K562 (cell line): Measurements from ENCODE around the gene MICU1. TPM values are rescaled to one million over a fixed set of nuclear protein-coding genes. Genes with fewer than 3 reads are reported as not detected.

Experiments
- ARID1B ChIP-seq: fragments of 450-650 bp; IDR thresholded peaks from 2 replicates; pipeline ENCODE4 v1.6.1; 2016; ENCODE audit warnings: antibody characterized with exemption, mild to moderate bottlenecking, inconsistent platforms
- BRD9 ChIP-seq: fragments of 450-650 bp; IDR thresholded peaks from 2 replicates; pipeline ENCODE4 v1.6.1; 2018; ENCODE audit warnings: low read depth; ENCODE audit not compliant: partially characterized antibody
- CSDE1 ChIP-seq, 2 experiments: fragments of 450-650 bp; IDR thresholded peaks; 2 replicates each; pipeline ENCODE4 v1.6.1; 2016; ENCODE audit warnings: mild to moderate bottlenecking in 1 of 2
- GABPB1 ChIP-seq: sonication (generic); formaldehyde crosslinking; IDR thresholded peaks from 2 replicates; pipeline ENCODE4 v1.8.0; 2022; ENCODE audit warnings: mild to moderate bottlenecking, missing genetic modification reagents
- KHSRP ChIP-seq: fragments of 450-650 bp; IDR thresholded peaks from 2 replicates; pipeline ENCODE4 v1.6.1; 2017
- KLF6 ChIP-seq: fragments of 250-450 bp; sonication (Bioruptor Pico); IDR thresholded peaks from 2 replicates; pipeline ENCODE4 v1.4.0; 2020; ENCODE audit warnings: mild to moderate bottlenecking, moderate library complexity, borderline replicate concordance
- NCOA1 ChIP-seq: fragments of 450-650 bp; IDR thresholded peaks from 2 replicates; pipeline ENCODE4 v1.6.1; 2016; ENCODE audit warnings: low read depth
- PHTF2 ChIP-seq: fragments of 250-450 bp; sonication (Bioruptor Pico); IDR thresholded peaks from 2 replicates; pipeline ENCODE4 v1.5.0; 2021; ENCODE audit warnings: mild to moderate bottlenecking
- POLR2B ChIP-seq: fragments of 450-650 bp; IDR thresholded peaks from 2 replicates; pipeline ENCODE4 v1.6.1; 2018; ENCODE audit warnings: low read depth; ENCODE audit not compliant: partially characterized antibody
- PTBP1 ChIP-seq: fragments of 200-400 bp; formaldehyde crosslinking; IDR thresholded peaks from 2 replicates; pipeline ENCODE4 v1.6.1; 2017; ENCODE audit warnings: low read depth, low read length
- RBM17 ChIP-seq: fragments of 200-400 bp; formaldehyde crosslinking; IDR thresholded peaks from 2 replicates; pipeline ENCODE4 v1.6.1; 2017; ENCODE audit warnings: low read depth, mild to moderate bottlenecking, low read length, borderline replicate concordance
- RCOR1 ChIP-seq, 2 experiments: IDR thresholded peaks; 2 replicates each; pipeline ENCODE4 v1.6.1; 2012; ENCODE audit warnings: low read depth in 2 of 2, low read length in 2 of 2, borderline replicate concordance in 1 of 2, improper control_type of control experiment in 1 of 2
- RFX5 ChIP-seq: IDR thresholded peaks from 2 replicates; pipeline ENCODE4 v1.6.1; 2011; ENCODE audit warnings: low read depth, mild to moderate bottlenecking, improper control_type of control experiment, low read length
- RUNX1 ChIP-seq: sonication (generic); IDR thresholded peaks from 2 replicates; pipeline ENCODE4 v1.6.1; 2016; ENCODE audit warnings: antibody characterized with exemption, low read depth
- SMARCE1 ChIP-seq: fragments of 450-650 bp; IDR thresholded peaks from 2 replicates; pipeline ENCODE4 v1.7.1; 2016; ENCODE audit warnings: mild to moderate bottlenecking
- SNIP1 ChIP-seq: fragments of 450-650 bp; IDR thresholded peaks from 2 replicates; pipeline ENCODE4 v1.7.1; 2017; ENCODE audit warnings: low read depth, mild to moderate bottlenecking
- SRSF1 ChIP-seq: fragments of 200-400 bp; formaldehyde crosslinking; IDR thresholded peaks from 2 replicates; pipeline ENCODE4 v1.6.1; 2017; ENCODE audit warnings: mild to moderate bottlenecking, low read depth, low read length, moderate library complexity
- SUPT5H ChIP-seq: fragments of 450-650 bp; IDR thresholded peaks from 2 replicates; pipeline ENCODE4 v1.6.1; 2016
- TARDBP ChIP-seq: fragments of 450-650 bp; IDR thresholded peaks from 2 replicates; pipeline ENCODE4 v1.6.1; 2016
- ZNF316 ChIP-seq: fragments of 450-650 bp; IDR thresholded peaks from 2 replicates; pipeline ENCODE4 v1.6.1; 2016
- polyA plus RNA-seq, 8 experiments: library from polyadenylated mRNA; depleted of rRNA in 4 of 8; stranded (reverse) in 5 of 8; unstranded in 3 of 8; fragments of >200 nt; fragmentation: Nextera tagmentation in 2 of 8; fragmentation: Illumina TruSeq in 1 of 8; extraction: Ambion mirVana in 2 of 8; extraction: Trizol in 1 of 8; gene quantifications; 2 replicates each; pipeline versions ENCODE4 v1.2.1 to v1.2.3, GENCODE V29; 2011 to 2014; ENCODE audit warnings: inconsistent platforms in 1 of 8, missing spikeins in 1 of 8
- total RNA-seq, 7 experiments: library from RNA; depleted of rRNA in 6 of 7; stranded (reverse); fragments of >200 nt in 6 of 7; fragmentation: Illumina TruSeq in 2 of 7; extraction: Trizol in 2 of 7; gene quantifications; 2 replicates each; pipeline versions ENCODE4 v1.2.1 to v1.2.3, GENCODE V29; 2011 to 2021; ENCODE audit warnings: low replicate concordance in 1 of 7
- TF ChIP-seq, protein P1 (sequence below): sonication (generic); formaldehyde crosslinking; IDR thresholded peaks from 2 replicates; pipeline ENCODE4 v1.8.1; 2023; ENCODE audit warnings: mild to moderate bottlenecking, missing genetic modification reagents, moderate library complexity
- TF ChIP-seq, protein P2 (sequence below): fragments of 450-650 bp; formaldehyde crosslinking; IDR thresholded peaks from 2 replicates; pipeline ENCODE4 v1.4.0; 2022; ENCODE audit warnings: mild to moderate bottlenecking, moderate library complexity
- TF ChIP-seq, protein P3 (sequence below): sonication (generic); formaldehyde crosslinking; IDR thresholded peaks from 2 replicates; pipeline ENCODE4 v1.8.0; 2023; ENCODE audit warnings: mild to moderate bottlenecking, missing genetic modification reagents
- TF ChIP-seq, protein P4 (sequence below), 2 experiments: fragments of 450-650 bp in 1 of 2; sonication (generic) in 1 of 2; formaldehyde crosslinking in 1 of 2; IDR thresholded peaks in 1 of 2; conservative IDR thresholded peaks in 1 of 2; 2 replicates each; pipeline versions ENCODE4 v1.6.1 to v1.8.1; 2016 to 2023; ENCODE audit warnings: mild to moderate bottlenecking in 2 of 2, moderate library complexity in 2 of 2, inconsistent platforms in 1 of 2, missing genetic modification reagents in 1 of 2
- TF ChIP-seq, protein P5 (sequence below): fragments of 450-650 bp; IDR thresholded peaks from 2 replicates; pipeline ENCODE4 v1.6.1; 2016; ENCODE audit warnings: low read depth, mild to moderate bottlenecking, moderate library complexity

Gene MICU1
- total and polyA plus RNA-seq, 9 of the 15 experiments (the other 6 are each of a cell fraction or from before 2014, with no cell fraction given) = 29.3 to 76.8 (median 48.4) TPM

DNA sequence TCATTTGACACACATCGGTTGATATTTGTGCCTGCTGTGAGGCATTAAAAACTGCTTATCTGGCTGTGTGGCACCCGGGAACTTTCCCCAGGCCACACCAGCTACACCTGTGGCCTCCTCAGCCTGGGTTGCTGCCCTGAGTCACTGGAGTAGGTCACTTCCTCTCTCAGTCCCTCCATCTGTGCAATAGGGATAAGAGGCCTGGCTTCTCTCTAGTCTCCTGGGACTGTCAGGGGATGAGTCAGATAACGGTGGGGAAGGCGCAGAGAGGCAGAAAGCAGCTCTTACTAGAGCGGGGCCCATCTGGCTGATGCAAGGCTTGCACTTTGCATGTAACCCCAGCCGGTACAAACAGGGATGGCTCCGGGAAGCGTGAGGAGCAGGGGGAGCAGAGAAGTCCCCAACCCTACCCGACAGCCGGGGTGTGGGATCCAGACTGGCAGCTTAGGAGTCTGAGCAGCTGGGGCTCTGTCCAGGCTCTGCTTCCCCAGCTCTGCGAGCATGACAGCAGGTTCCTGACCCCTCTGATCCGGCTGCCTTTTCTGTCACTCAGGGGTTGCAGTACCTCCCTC is 305.1 kb downstream of the MICU1 start (continued):
- TF ChIP-seq, protein P1, sequence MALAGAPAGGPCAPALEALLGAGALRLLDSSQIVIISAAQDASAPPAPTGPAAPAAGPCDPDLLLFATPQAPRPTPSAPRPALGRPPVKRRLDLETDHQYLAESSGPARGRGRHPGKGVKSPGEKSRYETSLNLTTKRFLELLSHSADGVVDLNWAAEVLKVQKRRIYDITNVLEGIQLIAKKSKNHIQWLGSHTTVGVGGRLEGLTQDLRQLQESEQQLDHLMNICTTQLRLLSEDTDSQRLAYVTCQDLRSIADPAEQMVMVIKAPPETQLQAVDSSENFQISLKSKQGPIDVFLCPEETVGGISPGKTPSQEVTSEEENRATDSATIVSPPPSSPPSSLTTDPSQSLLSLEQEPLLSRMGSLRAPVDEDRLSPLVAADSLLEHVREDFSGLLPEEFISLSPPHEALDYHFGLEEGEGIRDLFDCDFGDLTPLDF = peak; percentile 86
- TF ChIP-seq SMARCE1 (peak; percentile 100), TARDBP (peak; percentile 96), ZNF316 (peak; percentile 92), PTBP1 (peak; percentile 87), NCOA1 (peak; percentile 98), RFX5 (no peak), BRD9 (peak; percentile 98), KLF6 (CRISPR knock-in tag) (peak; percentile 67; the same call in 1 of the 2 replicates), SUPT5H (peak; percentile 83), CSDE1 (IDR thresholded peaks at IDR 0.05) (no peak), RBM17 (no peak), POLR2B (peak; percentile 76), RUNX1 (peak; percentile 53; the same call in 1 of the 2 replicates), SNIP1 (no peak), SRSF1 (no peak), KHSRP (peak; percentile 76), PHTF2 (no peak), GABPB1 (CRISPR knock-in tag) (peak; percentile 95), RCOR1 (IDR thresholded peaks at IDR 0.05; ENCODE audit: borderline replicate concordance in 1 of 2, low read depth in 2 of 2, low read length in 2 of 2) (peak; percentile 81 to 99), ARID1B (peak; percentile 100)
- TF ChIP-seq, protein P2, sequence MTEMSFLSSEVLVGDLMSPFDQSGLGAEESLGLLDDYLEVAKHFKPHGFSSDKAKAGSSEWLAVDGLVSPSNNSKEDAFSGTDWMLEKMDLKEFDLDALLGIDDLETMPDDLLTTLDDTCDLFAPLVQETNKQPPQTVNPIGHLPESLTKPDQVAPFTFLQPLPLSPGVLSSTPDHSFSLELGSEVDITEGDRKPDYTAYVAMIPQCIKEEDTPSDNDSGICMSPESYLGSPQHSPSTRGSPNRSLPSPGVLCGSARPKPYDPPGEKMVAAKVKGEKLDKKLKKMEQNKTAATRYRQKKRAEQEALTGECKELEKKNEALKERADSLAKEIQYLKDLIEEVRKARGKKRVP = peak; percentile 100
- TF ChIP-seq, protein P3, sequence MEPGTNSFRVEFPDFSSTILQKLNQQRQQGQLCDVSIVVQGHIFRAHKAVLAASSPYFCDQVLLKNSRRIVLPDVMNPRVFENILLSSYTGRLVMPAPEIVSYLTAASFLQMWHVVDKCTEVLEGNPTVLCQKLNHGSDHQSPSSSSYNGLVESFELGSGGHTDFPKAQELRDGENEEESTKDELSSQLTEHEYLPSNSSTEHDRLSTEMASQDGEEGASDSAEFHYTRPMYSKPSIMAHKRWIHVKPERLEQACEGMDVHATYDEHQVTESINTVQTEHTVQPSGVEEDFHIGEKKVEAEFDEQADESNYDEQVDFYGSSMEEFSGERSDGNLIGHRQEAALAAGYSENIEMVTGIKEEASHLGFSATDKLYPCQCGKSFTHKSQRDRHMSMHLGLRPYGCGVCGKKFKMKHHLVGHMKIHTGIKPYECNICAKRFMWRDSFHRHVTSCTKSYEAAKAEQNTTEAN (CRISPR knock-in tag) = no peak
- TF ChIP-seq, protein P4, sequence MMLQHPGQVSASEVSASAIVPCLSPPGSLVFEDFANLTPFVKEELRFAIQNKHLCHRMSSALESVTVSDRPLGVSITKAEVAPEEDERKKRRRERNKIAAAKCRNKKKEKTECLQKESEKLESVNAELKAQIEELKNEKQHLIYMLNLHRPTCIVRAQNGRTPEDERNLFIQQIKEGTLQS (IDR thresholded peaks at IDR 0.05) = peak; percentile 100
- TF ChIP-seq, protein P4 (CRISPR knock-in tag; conservative IDR thresholded peaks at IDR 0.05) = peak; percentile 100
- TF ChIP-seq, protein P5, sequence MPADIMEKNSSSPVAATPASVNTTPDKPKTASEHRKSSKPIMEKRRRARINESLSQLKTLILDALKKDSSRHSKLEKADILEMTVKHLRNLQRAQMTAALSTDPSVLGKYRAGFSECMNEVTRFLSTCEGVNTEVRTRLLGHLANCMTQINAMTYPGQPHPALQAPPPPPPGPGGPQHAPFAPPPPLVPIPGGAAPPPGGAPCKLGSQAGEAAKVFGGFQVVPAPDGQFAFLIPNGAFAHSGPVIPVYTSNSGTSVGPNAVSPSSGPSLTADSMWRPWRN = peak; percentile 84
